HepG2 (cell line): Measurements from ENCODE around the gene LHPP. TPM values are rescaled to one million over a fixed set of nuclear protein-coding genes. Genes with fewer than 3 reads are reported as not detected.

ENCODE experiments used
- ATAC-seq: fragments of 200-7000 bp; cut with Tn5 transposase; 3 replicates; pipeline ENCODE4 v1.9.1; 2020; ENCODE audit warnings: mild to moderate bottlenecking, moderate library complexity
- BruUV-seq: library from RNA; stranded (reverse); fragments of 400-500 nt; replicated peaks from 2 replicates; lab custom pipeline; 2021; lab: Mats Ljungman, UMichigan
- CTCF ChIA-PET: fragments of 300-600 bp; formaldehyde crosslinking; extraction: SDS; loops from one replicate; lab custom pipeline; 2021; ENCODE audit warnings: low total read pairs, inconsistent platforms, low intra/inter-chr PET ratio; lab: Yijun Ruan, JAX
- POLR2A ChIA-PET: fragments of 350-600 bp; sonication (Branson Sonifier 250); formaldehyde crosslinking; loops from one replicate; lab custom pipeline; 2020; ENCODE audit warnings: antibody characterized with exemption, inconsistent platforms; lab: Yijun Ruan, JAX
- DNase-seq: peaks from one replicate; pipeline ENCODE4 v3.0.0-alpha.2; 2015; ENCODE audit warnings: low spot score
- FAIRE-seq: peaks from 3 replicates; lab custom pipeline; 2011; peaks lifted over from hg19 to GRCh38; lab: Jason Lieb, UNC
- H2AFZ ChIP-seq: one replicate; pipeline ENCODE4 v1.6.1; 2011; ENCODE audit warnings: low read length, inconsistent platforms
- H3K27ac ChIP-seq: fragments of 300-600 bp; 3 replicates; pipeline ENCODE4 v1.8.0; 2011; ENCODE audit warnings: mixed run types, mild to moderate bottlenecking, mixed read lengths, low read length, inconsistent platforms; ENCODE audit not compliant: insufficient read depth; ENCODE audit errors: extremely low read length
- H3K27me3 ChIP-seq, 2 experiments: fragments of 200-600 bp in 1 of 2; 2 replicates in 1 of 2; 3 replicates in 1 of 2; pipeline versions ENCODE4 v1.6.0 to v1.8.0; 2011; ENCODE audit warnings: low read length in 2 of 2, mild to moderate bottlenecking in 2 of 2, moderate library complexity in 2 of 2, inconsistent platforms in 1 of 2; ENCODE audit not compliant: insufficient read depth in 2 of 2, control insufficient read depth in 1 of 2
- H3K36me3 ChIP-seq, 2 experiments: fragments of 200-600 bp in 1 of 2; replicated peaks in 1 of 2; 2 replicates in 1 of 2; 3 replicates in 1 of 2; pipeline versions ENCODE4 v1.5.1 to v1.8.0; 2011; ENCODE audit warnings: low read length in 2 of 2, inconsistent platforms in 1 of 2; ENCODE audit not compliant: insufficient read depth in 2 of 2, control insufficient read depth in 1 of 2
- H3K4me1 ChIP-seq: 2 replicates; pipeline ENCODE4 v1.5.1; 2012; ENCODE audit warnings: low read length, inconsistent platforms; ENCODE audit not compliant: insufficient read depth
- H3K4me2 ChIP-seq: 2 replicates; pipeline ENCODE4 v1.6.0; 2011; ENCODE audit warnings: low read depth, low read length, inconsistent platforms
- H3K4me3 ChIP-seq, 3 experiments: fragments of 200-600 bp in 1 of 3; sonication (generic), shearing (Covaris generic) in 1 of 3; replicated peaks in 1 of 3; 2 replicates each; pipeline ENCODE4 v1.5.1; 2011 to 2016; ENCODE audit warnings: low read length in 3 of 3, inconsistent platforms in 2 of 3, low read depth in 2 of 3, mild to moderate bottlenecking in 2 of 3, control low read depth in 1 of 3, mixed read lengths in 1 of 3; ENCODE audit not compliant: insufficient read depth in 1 of 3
- H3K79me2 ChIP-seq: one replicate; pipeline ENCODE4 v1.6.1; 2011; ENCODE audit warnings: low read length, inconsistent platforms; ENCODE audit not compliant: insufficient read depth
- H3K9ac ChIP-seq: 2 replicates; pipeline ENCODE4 v1.6.0; 2011; ENCODE audit warnings: mild to moderate bottlenecking, low read depth, low read length, inconsistent platforms; ENCODE audit not compliant: insufficient read depth
- H3K9me3 ChIP-seq: 2 replicates; pipeline ENCODE4 v1.5.1; 2012; ENCODE audit warnings: mild to moderate bottlenecking, low read length
- H4K20me1 ChIP-seq: 2 replicates; pipeline ENCODE4 v1.6.0; 2011; ENCODE audit warnings: inconsistent platforms, mild to moderate bottlenecking, low read length, moderate library complexity; ENCODE audit not compliant: insufficient read depth
- IRF1 ChIP-seq: sonication (generic); formaldehyde crosslinking; IDR thresholded peaks from 2 replicates; pipeline ENCODE4 v1.4.0; 2020; ENCODE audit warnings: low read depth, mild to moderate bottlenecking, missing genetic modification reagents
- MIER3 ChIP-seq: IDR thresholded peaks from 2 replicates; pipeline ENCODE4 v1.6.1; 2016; ENCODE audit warnings: missing compliant biosample characterization, borderline replicate concordance
- MNT ChIP-seq: fragments of 450-650 bp; IDR thresholded peaks from 2 replicates; pipeline ENCODE4 v1.6.1; 2016
- TRAFD1 ChIP-seq: sonication (generic); formaldehyde crosslinking; IDR thresholded peaks from 2 replicates; pipeline ENCODE4 v1.5.1; 2020; ENCODE audit warnings: missing genetic modification reagents, mild to moderate bottlenecking, borderline replicate concordance
- WGBS: methylation state at CpG from one replicate; pipeline ENCODE4 v1.1.6; 2017; ENCODE audit warnings: low lambda C conversion rate; 5-methylcytosine and 5-hydroxymethylcytosine counted together
- in situ Hi-C: cut with HindIII; loops from 2 replicates; pipeline ENCODE4 v1.10.0; 2017; ENCODE audit warnings: low pct_unique_long_range_greater_than_20kb; ENCODE audit not compliant: extremely low pct_ligation_motif_present
- intact Hi-C: fragments of 100-400 bp; cut with micrococcal nuclease; formaldehyde crosslinking; loops from one replicate; pipeline ENCODE4 v1.10.0; 2022; ENCODE audit not compliant: unreplicated experiment
- polyA plus RNA-seq, 8 experiments: library from polyadenylated mRNA; depleted of rRNA in 3 of 8; stranded (reverse) in 7 of 8; unstranded in 1 of 8; fragments of >200 nt; fragmentation: Illumina TruSeq in 4 of 8; extraction: Trizol in 4 of 8; gene quantifications; 2 replicates each; pipeline versions ENCODE4 v1.2.1 to v1.2.3, GENCODE V29; 2011 to 2016; ENCODE audit warnings: low read depth in 4 of 8, missing spikeins in 1 of 8, mixed read lengths in 1 of 8; ENCODE audit not compliant: insufficient read depth in 1 of 8
- total RNA-seq, 5 experiments: library from RNA; depleted of rRNA; stranded (reverse); fragments of >200 nt; fragmentation: Illumina TruSeq; extraction: Trizol; gene quantifications; 2 replicates each; pipeline ENCODE4 v1.2.3, GENCODE V29; 2016; ENCODE audit warnings: low read depth in 1 of 5

LHPP gene
- total and polyA plus RNA-seq, 2 of the 13 experiments (the other 11 are each of a cell fraction or from before 2014, with no cell fraction given) = 5.2 to 13.1 TPM

GRCh38 chr10:124566981-124567835 is 105.6 kb downstream of the LHPP start:
- BruUV-seq = no TSS peak
- H2AFZ ChIP-seq = no peak overlapping the region
- peak; percentile 85 for TF ChIP-seq MNT
- no peak for TF ChIP-seq IRF1 (CRISPR knock-in tag)
- TF ChIP-seq TRAFD1 (CRISPR knock-in tag) = no peak
- TF ChIP-seq MIER3 (CRISPR knock-in tag) = no peak
- TF ChIP-seq, all 625 proteins: peak for 1
- no peak for FAIRE-seq
- H4K20me1 ChIP-seq = no peaks in the 10 kb centered on the region
- WGBS = 82% methylated on average over 28 of the region's 33 CpGs
- no peak overlapping the region for H3K4me2 ChIP-seq
- H3K27ac ChIP-seq = no peak overlapping the region
- in situ Hi-C loops = no loop called here
- ChIA-PET POLR2A (no interaction called here), CTCF (interaction anchor here (2.0 kb wide), 1 partner anchor 27 kb away, joined by 21 read pairs; no protein-coding TSS in a partner anchor)
- no peaks in the 10 kb centered on the region for H3K9me3 ChIP-seq
- no peak overlapping the region for H3K9ac ChIP-seq
- no peak for DNase-seq
- no peak for ATAC-seq
- peaks cover 0 to 11% of the 10 kb centered on the region in 2 experiments; a peak in 1 of 5 replicates for H3K27me3 ChIP-seq
- intact Hi-C loops = no loop called here
- H3K4me3 ChIP-seq = no peak overlapping the region
- H3K79me2 ChIP-seq = no peaks in the 10 kb centered on the region
- peaks cover 20% of the 10 kb centered on the region for H3K4me1 ChIP-seq
- no peaks in the 10 kb centered on the region for H3K36me3 ChIP-seq
